HG02759 (cell line): ENCODE measurements around the gene GZF1.

Source experiments
- ATAC-seq: cut with Tn5 transposase; IDR thresholded peaks from one replicate; pipeline ENCODE4 v1.9.1; 2021; ENCODE audit warnings: mild to moderate bottlenecking, moderate library complexity; ENCODE audit not compliant: unreplicated experiment

GZF1 gene

GRCh38 chr20:23361476-23362391 is at the start of gene GZF1:
Gene GZF1, plus strand, starts transcription at chr20:23362182. Its CDS starts 2,202 bp downstream, at chr20:23364384.
- ATAC-seq: peak; percentile 73

GRCh38 chr20:23313271-23313670 is 48.7 kb upstream of the GZF1 start:
- ATAC-seq: no peak

GRCh38 chr20:23314699-23315098 is 47.3 kb upstream of the GZF1 start:
- ATAC-seq: no peak

GRCh38 chr20:23315099-23315498 is 46.9 kb upstream of the GZF1 start:
- ATAC-seq: no peak

GRCh38 chr20:23316626-23317025 is 45.4 kb upstream of the GZF1 start:
- ATAC-seq: no peak

- ATAC-seq: no peak
Measured at GRCh38 chr20:23317081-23317480, 44.9 kb upstream of the GZF1 start.

- no peak for ATAC-seq
Measured at GRCh38 chr20:23318347-23318746, 43.6 kb upstream of the GZF1 start.

- no peak for ATAC-seq
Measured at GRCh38 chr20:23320317-23320716, 41.7 kb upstream of the GZF1 start.

- ATAC-seq: no peak
Measured at GRCh38 chr20:23325107-23325506, 36.9 kb upstream of the GZF1 start.

- ATAC-seq: no peak
Measured at GRCh38 chr20:23326774-23327173, 35.2 kb upstream of the GZF1 start.

GRCh38 chr20:23327617-23328333 is 34.2 kb upstream of the GZF1 start:
- no peak for ATAC-seq

GRCh38 chr20:23331450-23332350 is 30.3 kb upstream of the GZF1 start:
- no peak for ATAC-seq

GRCh38 chr20:23332467-23332866 is 29.5 kb upstream of the GZF1 start:
- ATAC-seq: no peak

- no peak for ATAC-seq
Measured at GRCh38 chr20:23334111-23334510, 27.9 kb upstream of the GZF1 start.

GRCh38 chr20:23335521-23335920 is 26.5 kb upstream of the GZF1 start:
- ATAC-seq: no peak

- ATAC-seq: no peak
Measured at GRCh38 chr20:23336476-23336875, 25.5 kb upstream of the GZF1 start.

- no peak for ATAC-seq
Measured at GRCh38 chr20:23337312-23337711, 24.7 kb upstream of the GZF1 start.

- no peak for ATAC-seq
Measured at GRCh38 chr20:23339986-23340385, 22.0 kb upstream of the GZF1 start.

- no peak for ATAC-seq
Measured at GRCh38 chr20:23340524-23340923, 21.5 kb upstream of the GZF1 start.

GRCh38 chr20:23341073-23341472 is 20.9 kb upstream of the GZF1 start:
- peak; percentile 49 for ATAC-seq

- no peak for ATAC-seq
Measured at GRCh38 chr20:23343590-23343989, 18.4 kb upstream of the GZF1 start.
